Vagina (tissue), 2 donors: ENCODE results near the gene MFAP2. TPM values are rescaled to one million over a fixed set of nuclear protein-coding genes. Genes with fewer than 3 reads are reported as not detected.

Source experiments
- DNase-seq, 2 donors: peaks; one replicate each; pipeline ENCODE4 v3.0.0-alpha.2; 2017; ENCODE audit errors: extremely low spot score in 2 of 2
- H3K27ac ChIP-seq: fragments of 200-600 bp; sonication (generic); one replicate; pipeline ENCODE4 v1.5.1; 2019
- H3K27me3 ChIP-seq: fragments of 200-600 bp; sonication (generic); one replicate; pipeline ENCODE4 v1.5.1; 2019
- H3K36me3 ChIP-seq, 2 donors: fragments of 200-600 bp; sonication (generic); one replicate each; pipeline ENCODE4 v1.5.1; 2017 to 2019
- H3K4me1 ChIP-seq: fragments of 200-600 bp; sonication (generic); one replicate; pipeline ENCODE4 v1.5.1; 2019
- H3K4me3 ChIP-seq, 2 donors: fragments of 200-600 bp; sonication (generic); 1 replicate in 1 of 2; 2 replicates in 1 of 2; pipeline ENCODE4 v1.5.1; 2016 to 2019
- H3K9me3 ChIP-seq: fragments of 200-600 bp; sonication (generic); one replicate; pipeline ENCODE4 v1.5.1; 2019
- CTCF ChIP-seq, 3 experiments: fragments of 450-650 bp in 2 of 3; fragments of 200-600 bp in 1 of 3; sonication (generic) in 1 of 3; IDR thresholded peaks; one replicate each; pipeline ENCODE4 v1.5.1; 2017 to 2019; ENCODE audit warnings: antibody characterized with exemption in 3 of 3, mild to moderate bottlenecking in 2 of 3, moderate library complexity in 2 of 3
- POLR2A ChIP-seq, 2 donors: fragments of 450-650 bp; IDR thresholded peaks; one replicate each; pipeline ENCODE4 v1.6.1; 2017; ENCODE audit warnings: antibody characterized with exemption in 2 of 2, mild to moderate bottlenecking in 2 of 2, moderate library complexity in 2 of 2
- POLR2AphosphoS5 ChIP-seq, 2 donors: sonication (generic); formaldehyde crosslinking; IDR thresholded peaks; one replicate each; pipeline ENCODE4 v1.9.0; 2017; ENCODE audit warnings: antibody characterized with exemption in 2 of 2, mild to moderate bottlenecking in 2 of 2, low read depth in 1 of 2; ENCODE audit not compliant: insufficient read depth in 1 of 2
- intact Hi-C: fragments of 100-400 bp; cut with DNase I; formaldehyde crosslinking; loops from one replicate; pipeline ENCODE4 v1.15.1; 2023
- total RNA-seq: library from RNA; depleted of rRNA; stranded (reverse); fragments of >200 nt; gene quantifications from one replicate; pipeline ENCODE4 v1.2.3, GENCODE V29; 2016

MFAP2 gene
- total RNA-seq, 1 donor from 2014 or later = 51.1 TPM

- Histone ChIP-seq H3K27me3 (no peaks in the 10 kb centered on the region), H3K27ac (no peak overlapping the region), H3K36me3 (peaks cover 0 to 29% of the 10 kb centered on the region in 2 donors), H3K4me1 (no peaks in the 10 kb centered on the region), H3K9me3 (no peaks in the 10 kb centered on the region), H3K4me3 (no peak overlapping the region)
- no peak for DNase-seq
- TF ChIP-seq CTCF (IDR thresholded peaks at IDR 0.05) = no peak
- TF ChIP-seq POLR2AphosphoS5 (IDR thresholded peaks at IDR 0.05; ENCODE audit: insufficient read depth in 1 of 2, low read depth in 1 of 2) = no peak
- no peak for TF ChIP-seq POLR2A (IDR thresholded peaks at IDR 0.05)
- intact Hi-C loops = no loop called here
Observed at GRCh38 chr1:16991571-16991970, 11.2 kb upstream of the MFAP2 start.

GRCh38 chr1:16989676-16990391, 9.4 kb upstream of the MFAP2 start:
- TF ChIP-seq POLR2A (IDR thresholded peaks at IDR 0.05) (no peak), CTCF (IDR thresholded peaks at IDR 0.05) (no peak), POLR2AphosphoS5 (IDR thresholded peaks at IDR 0.05; ENCODE audit: insufficient read depth in 1 of 2, low read depth in 1 of 2) (no peak)
- Histone ChIP-seq H3K27me3 (no peaks in the 10 kb centered on the region), H3K36me3 (peaks cover 0 to 26% of the 10 kb centered on the region in 2 donors), H3K4me1 (peaks cover 6% of the 10 kb centered on the region), H3K27ac (no peak overlapping the region), H3K4me3 (no peak overlapping the region), H3K9me3 (no peaks in the 10 kb centered on the region)
- intact Hi-C loops = no loop called here
- no peak for DNase-seq

- TF ChIP-seq POLR2A (IDR thresholded peaks at IDR 0.05) (no peak), POLR2AphosphoS5 (IDR thresholded peaks at IDR 0.05; ENCODE audit: insufficient read depth in 1 of 2, low read depth in 1 of 2) (no peak), CTCF (IDR thresholded peaks at IDR 0.05) (no peak)
- intact Hi-C loops = no loop called here
- Histone ChIP-seq H3K27ac (no peak overlapping the region), H3K36me3 (peaks cover 0 to 22% of the 10 kb centered on the region in 2 donors), H3K4me3 (no peak overlapping the region), H3K4me1 (peaks cover 14% of the 10 kb centered on the region), H3K27me3 (no peaks in the 10 kb centered on the region), H3K9me3 (no peaks in the 10 kb centered on the region)
- DNase-seq = no peak
Observed at GRCh38 chr1:16988210-16988609, 7.8 kb upstream of the MFAP2 start.

GRCh38 chr1:16986962-16987361, 6.5 kb upstream of the MFAP2 start:
- no peak overlapping the region for H3K4me3 ChIP-seq
- H3K9me3 ChIP-seq = no peaks in the 10 kb centered on the region
- intact Hi-C loops = no loop called here
- peaks cover 0 to 22% of the 10 kb centered on the region in 2 donors for H3K36me3 ChIP-seq
- H3K4me1 ChIP-seq = peaks cover 14% of the 10 kb centered on the region
- no peak for DNase-seq
- no peak overlapping the region for H3K27ac ChIP-seq
- H3K27me3 ChIP-seq = no peaks in the 10 kb centered on the region
- no peak for TF ChIP-seq CTCF (IDR thresholded peaks at IDR 0.05)
- TF ChIP-seq POLR2A (IDR thresholded peaks at IDR 0.05) = no peak

- intact Hi-C loops = no loop called here
- H3K36me3 ChIP-seq = peaks cover 0 to 22% of the 10 kb centered on the region in 2 donors
Observed at GRCh38 chr1:16986560-16986959, 6.1 kb upstream of the MFAP2 start.

More at GRCh38 chr1:16986560-16986959, 6.1 kb upstream of the MFAP2 start:
- DNase-seq = no peak
- H3K4me1 ChIP-seq = peaks cover 14% of the 10 kb centered on the region
- H3K4me3 ChIP-seq = no peak overlapping the region
- H3K9me3 ChIP-seq = no peaks in the 10 kb centered on the region
- H3K27me3 ChIP-seq = no peaks in the 10 kb centered on the region
- H3K27ac ChIP-seq = no peak overlapping the region
- TF ChIP-seq POLR2AphosphoS5 (IDR thresholded peaks at IDR 0.05; ENCODE audit: insufficient read depth in 1 of 2, low read depth in 1 of 2) (no peak), POLR2A (IDR thresholded peaks at IDR 0.05) (no peak), CTCF (IDR thresholded peaks at IDR 0.05) (no peak)
